ENCODE results near the gene TESK2.

TESK2 gene

GRCh38 chr1:45304311-45305081 is 186.5 kb downstream of the TESK2 start:
- peak; percentile 9 for DNase-seq (ENCODE audit: low spot score)

GRCh38 chr1:45303520-45304310 is 187.2 kb downstream of the TESK2 start:
- peak; percentile 99 for DNase-seq (ENCODE audit: low spot score)

- no peak for DNase-seq (ENCODE audit: low spot score)
Measured at GRCh38 chr1:45302505-45303150, 188.3 kb downstream of the TESK2 start.

GRCh38 chr1:45300669-45300997 is 190.3 kb downstream of the TESK2 start:
- no peak for DNase-seq (ENCODE audit: low spot score)

- peak; percentile 76 for DNase-seq (ENCODE audit: low spot score)
Measured at GRCh38 chr1:45299981-45300668, 190.8 kb downstream of the TESK2 start.

- DNase-seq (ENCODE audit: low spot score): no peak
Measured at GRCh38 chr1:45299296-45299695, 191.7 kb downstream of the TESK2 start.

- DNase-seq (ENCODE audit: low spot score): no peak
Measured at GRCh38 chr1:45297666-45298356, 193.2 kb downstream of the TESK2 start.
